ENCODE measurements around the gene PRSS27.
"Not testable (repeated sequence)": the region's sequence is repeated elsewhere in the genome, so short reads cannot be mapped to it uniquely, and the experiment has no call there.

The PRSS27 gene

DNA sequence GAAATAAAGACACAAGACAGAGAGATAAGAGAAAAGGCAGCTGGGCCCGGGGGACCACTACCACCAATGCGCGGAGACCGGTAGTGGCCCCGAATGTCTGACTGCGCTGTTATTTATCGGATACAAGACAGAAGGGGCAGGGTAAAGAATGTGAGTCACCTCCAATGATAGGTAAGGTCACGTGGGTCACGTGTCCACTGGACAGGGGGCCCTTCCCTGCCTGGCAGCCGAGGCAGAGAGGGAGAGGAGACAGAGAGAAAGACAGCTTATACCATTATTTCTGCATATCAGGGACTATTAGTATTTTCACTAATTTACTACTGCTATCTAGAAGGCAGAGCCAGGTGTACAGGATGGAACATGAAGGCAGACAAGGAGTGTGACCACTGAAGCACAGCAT is 50.4 kb downstream of the PRSS27 start:
- DNase-seq: not testable (repeated sequence)
- intact Hi-C loops (cut with DNase I): loop anchor here (10.0 kb wide), 1 partner anchor 145 kb away; the partner anchor contains the start of gene AMDHD2

DNA sequence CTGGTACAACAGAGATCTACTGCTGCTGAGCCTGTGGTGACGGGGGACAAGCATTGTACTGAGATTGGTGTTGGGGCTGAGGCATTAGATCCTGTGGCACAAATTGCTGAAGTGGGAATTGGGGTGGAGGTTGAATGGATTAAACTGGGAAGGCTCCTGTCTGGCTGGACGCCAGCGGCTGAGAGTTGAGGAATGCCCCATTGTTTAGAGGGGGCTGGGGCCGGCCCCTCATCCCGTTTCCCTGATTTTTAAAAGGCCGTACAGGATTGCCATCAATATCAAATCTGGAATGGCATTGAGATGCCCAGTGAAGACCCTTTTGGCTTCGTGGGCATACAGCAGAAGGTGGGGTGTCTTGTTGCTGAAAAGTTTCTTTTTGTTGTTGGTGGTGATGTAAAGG is 53.4 kb downstream of the PRSS27 start:
- not testable (repeated sequence) for DNase-seq
- intact Hi-C loops (cut with DNase I): loop anchor here (10.0 kb wide), 1 partner anchor 142 kb away; the partner anchor contains the start of gene AMDHD2

DNA sequence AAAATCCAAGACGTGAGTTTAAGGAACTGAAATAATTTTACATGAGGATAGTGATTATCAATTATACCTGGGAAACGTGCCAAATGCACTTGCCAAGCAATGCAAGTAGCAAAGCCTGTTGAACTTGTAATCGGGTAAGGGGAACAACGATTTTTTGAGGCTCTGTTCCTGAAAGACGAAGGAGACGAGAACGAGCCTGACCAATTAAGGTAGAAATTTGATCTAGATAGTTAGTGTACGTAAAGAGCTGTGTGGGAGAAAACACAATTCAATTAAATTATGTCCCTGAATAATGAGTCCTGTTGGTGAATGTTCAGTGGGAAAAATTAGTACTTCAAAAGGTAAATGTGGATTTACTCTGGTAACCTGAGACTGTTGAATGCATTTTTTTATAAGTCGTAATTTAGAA is 55.4 kb downstream of the PRSS27 start:
- no peak for DNase-seq
- intact Hi-C loops (cut with DNase I): loop anchor here (10.0 kb wide), 1 partner anchor 140 kb away; the partner anchor contains the start of gene AMDHD2

DNA sequence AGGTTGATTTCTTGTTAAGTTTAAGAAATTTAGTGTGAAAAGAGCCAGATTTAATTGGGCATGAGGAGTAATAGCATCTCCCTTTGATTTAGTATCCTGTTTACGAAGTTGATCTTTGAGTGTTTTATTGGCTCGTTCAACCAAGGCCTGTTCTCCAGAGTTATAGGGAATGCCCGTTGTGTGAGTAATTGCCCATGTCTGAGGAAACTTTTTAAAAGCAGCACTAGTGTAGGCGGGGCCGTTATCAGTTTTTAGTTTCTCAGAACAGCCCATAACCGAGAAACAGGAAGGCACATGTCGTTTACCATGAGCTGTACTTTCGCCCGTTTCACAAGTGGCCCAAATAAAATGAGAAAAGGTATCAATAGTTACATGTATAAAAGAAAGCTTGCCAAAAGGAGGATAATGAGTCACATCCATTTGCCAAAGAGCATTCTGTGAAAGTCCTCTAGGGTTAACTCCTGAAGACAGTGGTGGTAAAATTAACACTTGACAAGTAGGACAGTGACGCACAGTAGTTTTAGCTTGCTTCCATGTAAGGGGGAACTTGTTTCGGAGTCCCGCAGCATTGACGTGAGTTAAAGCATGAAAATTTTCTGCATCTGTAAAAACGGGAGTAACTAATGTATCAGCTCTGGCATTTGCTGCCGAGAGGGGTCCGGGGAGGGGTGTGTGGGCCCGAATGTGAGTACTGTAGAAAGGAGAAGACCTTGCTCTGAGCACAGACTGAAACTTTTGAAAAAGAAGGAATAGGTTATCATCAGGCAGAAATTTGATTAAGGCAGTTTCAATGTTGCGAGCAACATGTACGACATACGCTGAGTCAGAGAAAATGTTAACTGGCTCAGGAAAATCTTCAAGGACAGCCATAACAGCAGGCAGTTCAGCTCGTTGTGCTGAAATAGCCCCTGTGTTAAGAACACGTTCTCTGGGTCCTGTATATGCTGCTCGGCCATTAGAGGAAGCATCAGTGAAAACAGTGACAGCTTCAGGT is 56.2 kb downstream of the PRSS27 start:
- DNase-seq: peak in 1 of 42 donors; percentile 18
- intact Hi-C loops (cut with DNase I): loop anchor here (10.0 kb wide), 1 partner anchor 139 kb away; the partner anchor contains the start of gene AMDHD2
